Stomach (tissue), 9 donors: ENCODE measurements around the gene NUDT8. TPM values are rescaled to one million over a fixed set of nuclear protein-coding genes. Genes with fewer than 3 reads are reported as not detected.

ENCODE experiments used
- DNase-seq, 2 donors: peaks; one replicate each; pipeline versions ENCODE4 v3.0.0 to v3.0.0-alpha.2; 2013 to 2019
- H3K27ac ChIP-seq, 5 donors: fragments of 200-600 bp in 4 of 5; sonication (generic) in 4 of 5; one replicate each; pipeline ENCODE4 v1.5.1; 2013 to 2019; ENCODE audit warnings: mild to moderate bottlenecking in 1 of 5, moderate library complexity in 1 of 5
- H3K27me3 ChIP-seq, 3 donors: fragments of 200-600 bp; sonication (generic); one replicate each; pipeline ENCODE4 v1.5.1; 2017 to 2019; ENCODE audit warnings: mixed run types in 1 of 3
- H3K36me3 ChIP-seq, 4 donors: fragments of 200-600 bp; sonication (generic); 1 replicate in 3 of 4; 2 replicates in 1 of 4; pipeline ENCODE4 v1.5.1; 2016 to 2019
- H3K4me1 ChIP-seq, 4 donors: fragments of 200-600 bp; sonication (generic); one replicate each; pipeline ENCODE4 v1.5.1; 2016 to 2019
- H3K4me3 ChIP-seq, 4 donors: fragments of 200-600 bp; sonication (generic) in 3 of 4; one replicate each; pipeline ENCODE4 v1.5.1; 2016 to 2019; ENCODE audit warnings: mild to moderate bottlenecking in 1 of 4
- H3K9me3 ChIP-seq, 4 donors: fragments of 200-600 bp; sonication (generic); one replicate each; pipeline ENCODE4 v1.5.1; 2016 to 2019
- CTCF ChIP-seq, 7 experiments: fragments of 450-650 bp in 4 of 7; fragments of 200-600 bp in 3 of 7; sonication (generic) in 3 of 7; IDR thresholded peaks; one replicate each; pipeline ENCODE4 v1.5.1; 2016 to 2019; ENCODE audit warnings: antibody characterized with exemption in 7 of 7, control low read depth in 2 of 7, mild to moderate bottlenecking in 1 of 7
- EP300 ChIP-seq: sonication (generic); formaldehyde crosslinking; IDR thresholded peaks from one replicate; pipeline ENCODE4 v1.6.1; 2017; ENCODE audit warnings: antibody characterized with exemption
- POLR2A ChIP-seq, 4 donors: fragments of 450-650 bp; IDR thresholded peaks; one replicate each; pipeline ENCODE4 v1.6.1; 2016; ENCODE audit warnings: antibody characterized with exemption in 4 of 4, control low read depth in 2 of 4, mild to moderate bottlenecking in 1 of 4, moderate library complexity in 1 of 4
- POLR2AphosphoS5 ChIP-seq, 3 donors: sonication (generic); formaldehyde crosslinking; IDR thresholded peaks; one replicate each; pipeline ENCODE4 v1.6.1; 2016; ENCODE audit warnings: antibody characterized with exemption in 3 of 3
- WGBS, 5 donors: extraction: QIAGEN DNeasy Blood & Tissue Kit in 3 of 5; methylation state at CpG; one replicate each; pipeline versions ENCODE4 v1.1.5 to v1.1.7; 2013 to 2018; 5-methylcytosine and 5-hydroxymethylcytosine counted together
- intact Hi-C: fragments of 100-400 bp; cut with DNase I; formaldehyde crosslinking; loops from one replicate; pipeline ENCODE4 v1.15.1; 2023; ENCODE audit warnings: low total_unique reads
- polyA plus RNA-seq, 3 donors: library from polyadenylated mRNA; stranded (reverse); fragments of 200-250 nt; gene quantifications; one replicate each; pipeline ENCODE4 v1.2.3, GENCODE V29; 2013
- total RNA-seq, 5 donors: library from RNA; depleted of rRNA; stranded (reverse); fragments of >200 nt; gene quantifications; one replicate each; pipeline versions ENCODE4 v1.1.0 to v1.2.3, GENCODE V29; 2014 to 2016
- donor health status: healthy with polysubstance abuse.
- donor health status: Bipolar disorder and iron deficiency.
- donor health status: healthy.

NUDT8 gene
- total and polyA plus RNA-seq, 8 donors: 4.6 to 333 (median 17.3) TPM; not detected in 2

- no peaks in the 10 kb centered on the region for H3K27me3 ChIP-seq
- 81 to 89% (median 86%) methylated on average over 19 to 33 of the region's 33 CpGs for WGBS, 5 donors
- no peaks in the 10 kb centered on the region for H3K4me1 ChIP-seq
- no peak overlapping the region for H3K4me3 ChIP-seq
- no peak overlapping the region for H3K27ac ChIP-seq
- H3K36me3 ChIP-seq: no peaks in the 10 kb centered on the region
- DNase-seq: no peak
- TF ChIP-seq EP300 (no peak), POLR2AphosphoS5 (IDR thresholded peaks at IDR 0.05) (no peak), POLR2A (IDR thresholded peaks at IDR 0.05) (no peak), CTCF (IDR thresholded peaks at IDR 0.05) (no peak)
- intact Hi-C loops: no loop called here
- no peaks in the 10 kb centered on the region for H3K9me3 ChIP-seq
Measured at GRCh38 chr11:67664696-67665540, 35.2 kb upstream of the NUDT8 start.

- no peak for TF ChIP-seq CTCF (IDR thresholded peaks at IDR 0.05)
- no peak for TF ChIP-seq POLR2A (IDR thresholded peaks at IDR 0.05)
- TF ChIP-seq EP300: no peak
- TF ChIP-seq POLR2AphosphoS5 (IDR thresholded peaks at IDR 0.05): no peak
- H3K9me3 ChIP-seq: no peaks in the 10 kb centered on the region
- intact Hi-C loops: no loop called here
- H3K27me3 ChIP-seq: no peaks in the 10 kb centered on the region
- DNase-seq: no peak
- no peak overlapping the region for H3K4me3 ChIP-seq
- H3K4me1 ChIP-seq: peaks cover 0 to 2% (median under 1%) of the 10 kb centered on the region in 4 donors
- WGBS, 5 donors: 86 to 92% (median 90%) methylated on average over 14 to 16 of the region's 16 CpGs
- H3K36me3 ChIP-seq: no peaks in the 10 kb centered on the region
- no peak overlapping the region for H3K27ac ChIP-seq
Measured at GRCh38 chr11:67664213-67664585, 34.5 kb upstream of the NUDT8 start.

DNA sequence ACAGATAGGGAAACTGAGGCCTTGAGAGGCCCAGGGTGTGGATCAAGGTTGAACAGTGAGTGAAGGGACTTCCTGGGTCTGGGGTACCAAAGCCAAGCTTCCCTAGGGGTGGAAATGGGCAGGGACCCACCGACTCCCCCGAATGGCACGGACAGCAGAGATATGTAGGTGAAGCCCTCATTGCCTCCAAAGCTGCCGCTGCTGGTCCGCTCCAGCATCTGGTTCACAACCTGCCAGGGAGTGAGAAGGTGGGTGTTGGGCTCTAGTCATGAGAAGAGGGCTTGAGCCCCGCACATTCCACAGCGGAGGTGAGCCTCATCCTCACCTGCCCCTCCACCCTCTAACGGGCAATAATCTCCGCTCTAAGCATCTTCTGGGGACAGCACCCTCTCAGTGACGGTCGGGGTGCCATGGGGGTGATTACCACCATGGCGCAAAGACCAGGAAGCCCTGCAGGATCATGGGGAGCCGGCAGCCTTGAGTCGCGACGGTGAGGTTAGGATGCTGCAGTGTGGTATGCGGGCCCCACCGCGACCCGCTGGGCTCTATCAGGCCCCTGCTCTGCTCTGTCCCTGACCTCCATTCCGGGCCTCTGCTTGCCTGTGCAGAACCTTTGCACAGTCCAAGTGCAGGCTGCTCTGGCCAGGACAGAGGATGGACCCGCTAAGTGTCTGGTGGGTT is 33.9 kb upstream of the NUDT8 start:
- WGBS, 5 donors: 88 to 94% (median 90%) methylated on average over 19 to 22 of the region's 22 CpGs
- no peak overlapping the region for H3K27ac ChIP-seq
- H3K36me3 ChIP-seq: no peaks in the 10 kb centered on the region
- DNase-seq: no peak
- intact Hi-C loops: no loop called here
- TF ChIP-seq CTCF (IDR thresholded peaks at IDR 0.05) (no peak), POLR2AphosphoS5 (IDR thresholded peaks at IDR 0.05) (no peak), POLR2A (IDR thresholded peaks at IDR 0.05) (no peak), EP300 (no peak)
- no peaks in the 10 kb centered on the region for H3K9me3 ChIP-seq
- peaks cover 0 to 8% (median 3%) of the 10 kb centered on the region in 4 donors for H3K4me1 ChIP-seq
- H3K4me3 ChIP-seq: no peak overlapping the region
- H3K27me3 ChIP-seq: no peaks in the 10 kb centered on the region

- H3K36me3 ChIP-seq: no peaks in the 10 kb centered on the region
- intact Hi-C loops: no loop called here
- 78 to 87% (median 85%) methylated on average over 11 to 19 of the region's 19 CpGs for WGBS, 5 donors
- no peaks in the 10 kb centered on the region for H3K9me3 ChIP-seq
- H3K4me3 ChIP-seq: no peak overlapping the region
- DNase-seq: no peak
- TF ChIP-seq POLR2AphosphoS5 (IDR thresholded peaks at IDR 0.05) (no peak), EP300 (no peak), POLR2A (IDR thresholded peaks at IDR 0.05) (no peak), CTCF (IDR thresholded peaks at IDR 0.05) (no peak)
- H3K4me1 ChIP-seq: peaks cover 0 to 9% (median 6%) of the 10 kb centered on the region in 4 donors
- no peak overlapping the region for H3K27ac ChIP-seq
- H3K27me3 ChIP-seq: no peaks in the 10 kb centered on the region
Measured at GRCh38 chr11:67662835-67663531, 33.2 kb upstream of the NUDT8 start.
